Right lobe of liver (tissue), 4 donors: ENCODE measurements around the gene BPIFB2.

Source experiments
- CTCF ChIP-seq, 4 donors: fragments of 200-600 bp in 3 of 4; fragments of 450-650 bp in 1 of 4; IDR thresholded peaks; one replicate each; pipeline versions ENCODE4 v1.5.1 to v1.8.0; 2016 to 2022; ENCODE audit warnings: antibody characterized with exemption in 4 of 4, mild to moderate bottlenecking in 2 of 4
- POLR2A ChIP-seq: fragments of 450-650 bp; IDR thresholded peaks from one replicate; pipeline ENCODE4 v1.6.1; 2017; ENCODE audit warnings: antibody characterized with exemption, mild to moderate bottlenecking
- donor health status: DM: no; HTN: no; CAD: no.
- donor health status: DM: no; HTN: no; CAD: no.
- donor health status: DM: no; HTN: yes; CAD: no.

DNA sequence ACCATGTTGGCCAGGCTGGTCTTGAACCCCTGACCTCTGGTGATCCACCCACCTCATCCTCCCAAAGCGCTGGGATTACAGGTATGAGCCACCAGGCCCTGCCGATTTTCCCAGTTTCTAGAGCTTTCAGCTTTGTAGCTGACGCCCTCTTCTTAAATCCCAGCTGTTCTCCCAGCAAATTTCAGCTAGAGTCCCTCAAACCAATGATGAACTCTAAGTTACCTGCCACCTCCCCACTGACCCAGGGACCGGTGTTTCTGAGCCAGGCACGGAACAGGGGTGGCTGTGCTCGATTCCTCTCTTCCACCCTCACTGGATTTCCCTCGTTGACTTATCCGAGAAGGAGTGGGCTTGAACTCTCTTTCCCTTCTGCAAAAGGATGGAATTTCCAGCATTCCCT, 42.4 kb upstream of the BPIFB2 start:
- TF ChIP-seq CTCF (IDR thresholded peaks at IDR 0.05) (no peak), POLR2A (no peak)
